HepG2 (cell line): ENCODE data around the gene FGF21. TPM values are rescaled to one million over a fixed set of nuclear protein-coding genes. Genes with fewer than 3 reads are reported as not detected.

Experiments used
- ATAC-seq: fragments of 200-7000 bp; cut with Tn5 transposase; 3 replicates; pipeline ENCODE4 v1.9.1; 2020; ENCODE audit warnings: mild to moderate bottlenecking, moderate library complexity
- BruUV-seq: library from RNA; stranded (reverse); fragments of 400-500 nt; replicated peaks from 2 replicates; lab custom pipeline; 2021; lab: Mats Ljungman, UMichigan
- CTCF ChIA-PET: fragments of 300-600 bp; formaldehyde crosslinking; extraction: SDS; loops from one replicate; lab custom pipeline; 2021; ENCODE audit warnings: low total read pairs, inconsistent platforms, low intra/inter-chr PET ratio; lab: Yijun Ruan, JAX
- POLR2A ChIA-PET: fragments of 350-600 bp; sonication (Branson Sonifier 250); formaldehyde crosslinking; loops from one replicate; lab custom pipeline; 2020; ENCODE audit warnings: antibody characterized with exemption, inconsistent platforms; lab: Yijun Ruan, JAX
- DNase-seq: peaks from one replicate; pipeline ENCODE4 v3.0.0-alpha.2; 2015; ENCODE audit warnings: low spot score
- FAIRE-seq: peaks from 3 replicates; lab custom pipeline; 2011; peaks lifted over from hg19 to GRCh38; lab: Jason Lieb, UNC
- H2AFZ ChIP-seq: one replicate; pipeline ENCODE4 v1.6.1; 2011; ENCODE audit warnings: low read length, inconsistent platforms
- H3K27ac ChIP-seq: fragments of 300-600 bp; 3 replicates; pipeline ENCODE4 v1.8.0; 2011; ENCODE audit warnings: mixed run types, mild to moderate bottlenecking, mixed read lengths, low read length, inconsistent platforms; ENCODE audit not compliant: insufficient read depth; ENCODE audit errors: extremely low read length
- H3K27me3 ChIP-seq, 2 experiments: fragments of 200-600 bp in 1 of 2; 2 replicates in 1 of 2; 3 replicates in 1 of 2; pipeline versions ENCODE4 v1.6.0 to v1.8.0; 2011; ENCODE audit warnings: low read length in 2 of 2, mild to moderate bottlenecking in 2 of 2, moderate library complexity in 2 of 2, inconsistent platforms in 1 of 2; ENCODE audit not compliant: insufficient read depth in 2 of 2, control insufficient read depth in 1 of 2
- H3K36me3 ChIP-seq, 2 experiments: fragments of 200-600 bp in 1 of 2; replicated peaks in 1 of 2; 2 replicates in 1 of 2; 3 replicates in 1 of 2; pipeline versions ENCODE4 v1.5.1 to v1.8.0; 2011; ENCODE audit warnings: low read length in 2 of 2, inconsistent platforms in 1 of 2; ENCODE audit not compliant: insufficient read depth in 2 of 2, control insufficient read depth in 1 of 2
- H3K4me1 ChIP-seq: 2 replicates; pipeline ENCODE4 v1.5.1; 2012; ENCODE audit warnings: low read length, inconsistent platforms; ENCODE audit not compliant: insufficient read depth
- H3K4me2 ChIP-seq: 2 replicates; pipeline ENCODE4 v1.6.0; 2011; ENCODE audit warnings: low read depth, low read length, inconsistent platforms
- H3K4me3 ChIP-seq, 3 experiments: fragments of 200-600 bp in 1 of 3; sonication (generic), shearing (Covaris generic) in 1 of 3; replicated peaks in 1 of 3; 2 replicates each; pipeline ENCODE4 v1.5.1; 2011 to 2016; ENCODE audit warnings: low read length in 3 of 3, inconsistent platforms in 2 of 3, low read depth in 2 of 3, mild to moderate bottlenecking in 2 of 3, control low read depth in 1 of 3, mixed read lengths in 1 of 3; ENCODE audit not compliant: insufficient read depth in 1 of 3
- H3K79me2 ChIP-seq: one replicate; pipeline ENCODE4 v1.6.1; 2011; ENCODE audit warnings: low read length, inconsistent platforms; ENCODE audit not compliant: insufficient read depth
- H3K9ac ChIP-seq: 2 replicates; pipeline ENCODE4 v1.6.0; 2011; ENCODE audit warnings: mild to moderate bottlenecking, low read depth, low read length, inconsistent platforms; ENCODE audit not compliant: insufficient read depth
- H3K9me3 ChIP-seq: 2 replicates; pipeline ENCODE4 v1.5.1; 2012; ENCODE audit warnings: mild to moderate bottlenecking, low read length
- H4K20me1 ChIP-seq: 2 replicates; pipeline ENCODE4 v1.6.0; 2011; ENCODE audit warnings: inconsistent platforms, mild to moderate bottlenecking, low read length, moderate library complexity; ENCODE audit not compliant: insufficient read depth
- GABPB1 ChIP-seq: IDR thresholded peaks from 2 replicates; pipeline ENCODE4 v1.6.1; 2016; ENCODE audit warnings: mild to moderate bottlenecking, missing genetic modification reagents, moderate library complexity, missing compliant biosample characterization
- GPBP1L1 ChIP-seq: sonication (generic); formaldehyde crosslinking; IDR thresholded peaks from 2 replicates; pipeline ENCODE4 v1.5.0; 2020; ENCODE audit warnings: mild to moderate bottlenecking, missing genetic modification reagents
- NR2F2 ChIP-seq: IDR thresholded peaks from 2 replicates; pipeline ENCODE4 v1.6.1; 2012; ENCODE audit warnings: low read depth, inconsistent platforms, borderline replicate concordance
- PHF20 ChIP-seq: sonication (generic); formaldehyde crosslinking; IDR thresholded peaks from 2 replicates; pipeline ENCODE4 v1.5.0; 2020; ENCODE audit warnings: mild to moderate bottlenecking, missing genetic modification reagents
- THAP9 ChIP-seq: sonication (generic); formaldehyde crosslinking; IDR thresholded peaks from 2 replicates; pipeline ENCODE4; 2020; ENCODE audit warnings: missing genetic modification reagents, mild to moderate bottlenecking, borderline replicate concordance
- UBTF ChIP-seq: sonication (generic); formaldehyde crosslinking; IDR thresholded peaks from 2 replicates; pipeline ENCODE4 v1.4.0; 2020; ENCODE audit warnings: mild to moderate bottlenecking, missing genetic modification reagents
- ZFP36L1 ChIP-seq: sonication (generic); formaldehyde crosslinking; IDR thresholded peaks from 2 replicates; pipeline ENCODE4 v1.8.0; 2022; ENCODE audit warnings: mild to moderate bottlenecking, missing genetic modification reagents, moderate library complexity
- ZFP90 ChIP-seq: sonication (generic); formaldehyde crosslinking; IDR thresholded peaks from 2 replicates; pipeline ENCODE4 v1.8.0; 2022; ENCODE audit warnings: missing genetic modification reagents, mild to moderate bottlenecking, inconsistent platforms, borderline replicate concordance
- ZMAT3 ChIP-seq: sonication (generic); formaldehyde crosslinking; conservative IDR thresholded peaks from 2 replicates; pipeline ENCODE4 v1.7.0; 2021; ENCODE audit warnings: missing genetic modification reagents
- ZNF687 ChIP-seq: sonication (generic); formaldehyde crosslinking; IDR thresholded peaks from 2 replicates; pipeline ENCODE4 v1.5.1; 2020; ENCODE audit warnings: mild to moderate bottlenecking, missing genetic modification reagents, moderate library complexity
- WGBS: methylation state at CpG from one replicate; pipeline ENCODE4 v1.1.6; 2017; ENCODE audit warnings: low lambda C conversion rate; 5-methylcytosine and 5-hydroxymethylcytosine counted together
- in situ Hi-C: cut with HindIII; loops from 2 replicates; pipeline ENCODE4 v1.10.0; 2017; ENCODE audit warnings: low pct_unique_long_range_greater_than_20kb; ENCODE audit not compliant: extremely low pct_ligation_motif_present
- intact Hi-C: fragments of 100-400 bp; cut with micrococcal nuclease; formaldehyde crosslinking; loops from one replicate; pipeline ENCODE4 v1.10.0; 2022; ENCODE audit not compliant: unreplicated experiment
- polyA plus RNA-seq, 8 experiments: library from polyadenylated mRNA; depleted of rRNA in 3 of 8; stranded (reverse) in 7 of 8; unstranded in 1 of 8; fragments of >200 nt; fragmentation: Illumina TruSeq in 4 of 8; extraction: Trizol in 4 of 8; gene quantifications; 2 replicates each; pipeline versions ENCODE4 v1.2.1 to v1.2.3, GENCODE V29; 2011 to 2016; ENCODE audit warnings: low read depth in 4 of 8, missing spikeins in 1 of 8, mixed read lengths in 1 of 8; ENCODE audit not compliant: insufficient read depth in 1 of 8
- total RNA-seq, 5 experiments: library from RNA; depleted of rRNA; stranded (reverse); fragments of >200 nt; fragmentation: Illumina TruSeq; extraction: Trizol; gene quantifications; 2 replicates each; pipeline ENCODE4 v1.2.3, GENCODE V29; 2016; ENCODE audit warnings: low read depth in 1 of 5

The FGF21 gene
- total and polyA plus RNA-seq, 2 of the 13 experiments (the other 11 are each of a cell fraction or from before 2014, with no cell fraction given), result 0.17 TPM; not detected in 1

- in situ Hi-C loops (no loop called here), intact Hi-C loops (no loop called here)
- WGBS, result 70% methylated on average over 20 of the region's 20 CpGs
- Histone ChIP-seq H3K36me3 (no peaks in the 10 kb centered on the region), H3K9me3 (no peaks in the 10 kb centered on the region), H2AFZ (no peak overlapping the region), H3K9ac (no peak overlapping the region), H4K20me1 (no peaks in the 10 kb centered on the region), H3K79me2 (no peaks in the 10 kb centered on the region), H3K27me3 (no peaks in the 10 kb centered on the region), H3K4me2 (no peak overlapping the region), H3K4me1 (peaks cover 63% of the 10 kb centered on the region), H3K4me3 (no peak overlapping the region), H3K27ac (no peak overlapping the region)
- CTCF ChIA-PET, result no interaction called here
- DNase-seq, result no peak
- POLR2A ChIA-PET, result interaction anchor here (2.2 to 3.1 kb wide), 5 partner anchors 12 to 55 kb away, joined by 6 to 30 read pairs (median 14); no protein-coding TSS in a partner anchor
- ATAC-seq, result no peak
- FAIRE-seq, result no peak
- no TSS peak for BruUV-seq
- TF ChIP-seq GPBP1L1 (CRISPR knock-in tag) (no peak), NR2F2 (no peak), ZFP90 (CRISPR knock-in tag) (no peak), ZFP36L1 (no peak), ZMAT3 (no peak), ZNF687 (CRISPR knock-in tag) (peak; percentile 25; the same call in 1 of the 2 replicates), GABPB1 (CRISPR knock-in tag) (0 out of 2 replicates have a peak, but pooled peaks have one; percentile 8), UBTF (CRISPR knock-in tag) (no peak), PHF20 (no peak), THAP9 (CRISPR knock-in tag) (no peak)
Observed at GRCh38 chr19:48770734-48771472, 15.6 kb downstream of the FGF21 start.
